ENCODE results near the gene AP2A1. TPM values are rescaled to one million over a fixed set of nuclear protein-coding genes. Genes with fewer than 3 reads are reported as not detected.
A peak's percentile ranks its signal among the peaks of the same experiment; 100 is the strongest.

The AP2A1 gene
- total RNA-seq, 1 experiment from 2014 or later = 107 TPM

GRCh38 chr19:49774969-49775368 is 8.2 kb downstream of the AP2A1 start:
- no peak for DNase-seq
- Histone ChIP-seq H3K27me3 (replicated peaks; ENCODE audit: control insufficient read depth, insufficient read depth, low read length) (no peaks in the 10 kb centered on the region), H3K9me3 (no peaks in the 10 kb centered on the region), H3K36me3 (ENCODE audit: control insufficient read depth, insufficient read depth, low read length) (no peaks in the 10 kb centered on the region), H3K4me1 (peaks cover 16% of the 10 kb centered on the region), H3K4me3 (ENCODE audit: low read depth, low read length) (no peak overlapping the region)
- no peaks in the 10 kb centered on the region for H3K27me3 Mint-ChIP-seq (ENCODE audit: insufficient read depth, unreplicated experiment)
- CTCF ChIA-PET = no interaction called here
- BruUV-seq (replicated peaks) = no TSS peak
- no peak overlapping the region for H3K27ac Mint-ChIP-seq (ENCODE audit: unreplicated experiment)
- H3K9me3 Mint-ChIP-seq (ENCODE audit: unreplicated experiment) = no peaks in the 10 kb centered on the region
- H3K4me1 Mint-ChIP-seq (ENCODE audit: low read depth, unreplicated experiment) = peaks cover 14% of the 10 kb centered on the region
- H3K36me3 Mint-ChIP-seq (ENCODE audit: insufficient read depth, unreplicated experiment) = peaks cover 34% of the 10 kb centered on the region
- no peak for TF ChIP-seq CTCF (IDR thresholded peaks at IDR 0.05; ENCODE audit: insufficient read depth in 1 of 2, low read depth in 1 of 2, low read length in 1 of 2, severe bottlenecking in 1 of 2, unreplicated experiment in 1 of 2)
- no peak overlapping the region for H3K4me3 Mint-ChIP-seq (ENCODE audit: unreplicated experiment)
- POLR2A ChIA-PET = no interaction called here
- intact Hi-C loops (cut with micrococcal nuclease; ENCODE audit: unreplicated experiment) = no loop called here

- H3K9me3 ChIP-seq = no peaks in the 10 kb centered on the region
- no peak overlapping the region for H3K4me3 ChIP-seq (ENCODE audit: low read depth, low read length)
- no peaks in the 10 kb centered on the region for H3K27me3 ChIP-seq (replicated peaks; ENCODE audit: control insufficient read depth, insufficient read depth, low read length)
- Mint-ChIP-seq H3K9me3 (ENCODE audit: unreplicated experiment) (no peaks in the 10 kb centered on the region), H3K27me3 (ENCODE audit: insufficient read depth, unreplicated experiment) (no peaks in the 10 kb centered on the region), H3K27ac (ENCODE audit: unreplicated experiment) (peak overlapping the region; percentile 53), H3K4me1 (ENCODE audit: low read depth, unreplicated experiment) (peaks cover 18% of the 10 kb centered on the region), H3K36me3 (ENCODE audit: insufficient read depth, unreplicated experiment) (peaks cover 42% of the 10 kb centered on the region), H3K4me3 (ENCODE audit: unreplicated experiment) (no peak overlapping the region)
- intact Hi-C loops (cut with micrococcal nuclease; ENCODE audit: unreplicated experiment) = no loop called here
- ChIA-PET POLR2A (no interaction called here), CTCF (no interaction called here)
- TF ChIP-seq CTCF (IDR thresholded peaks at IDR 0.05; ENCODE audit: insufficient read depth in 1 of 2, low read depth in 1 of 2, low read length in 1 of 2, severe bottlenecking in 1 of 2, unreplicated experiment in 1 of 2) = no peak
- H3K36me3 ChIP-seq (ENCODE audit: control insufficient read depth, insufficient read depth, low read length) = no peaks in the 10 kb centered on the region
- BruUV-seq (replicated peaks) = no TSS peak
- no peak for DNase-seq
- H3K4me1 ChIP-seq = peaks cover 16% of the 10 kb centered on the region
Observed at GRCh38 chr19:49775742-49776370, 9.1 kb downstream of the AP2A1 start.

- Mint-ChIP-seq H3K9me3 (ENCODE audit: unreplicated experiment) (no peaks in the 10 kb centered on the region), H3K27me3 (ENCODE audit: insufficient read depth, unreplicated experiment) (no peaks in the 10 kb centered on the region), H3K4me3 (ENCODE audit: unreplicated experiment) (no peak overlapping the region), H3K36me3 (ENCODE audit: insufficient read depth, unreplicated experiment) (peaks cover 47% of the 10 kb centered on the region), H3K4me1 (ENCODE audit: low read depth, unreplicated experiment) (peaks cover 24% of the 10 kb centered on the region), H3K27ac (ENCODE audit: unreplicated experiment) (peak overlapping the region; percentile 53)
- intact Hi-C loops (cut with micrococcal nuclease; ENCODE audit: unreplicated experiment) = no loop called here
- no peak overlapping the region for H3K4me3 ChIP-seq (ENCODE audit: low read depth, low read length)
- ChIA-PET CTCF (no interaction called here), POLR2A (no interaction called here)
- H3K27me3 ChIP-seq (replicated peaks; ENCODE audit: control insufficient read depth, insufficient read depth, low read length) = no peaks in the 10 kb centered on the region
- peaks cover 16% of the 10 kb centered on the region for H3K4me1 ChIP-seq
- BruUV-seq (replicated peaks) = no TSS peak
- H3K9me3 ChIP-seq = no peaks in the 10 kb centered on the region
- H3K36me3 ChIP-seq (ENCODE audit: control insufficient read depth, insufficient read depth, low read length) = no peaks in the 10 kb centered on the region
- TF ChIP-seq CTCF (IDR thresholded peaks at IDR 0.05; ENCODE audit: insufficient read depth in 1 of 2, low read depth in 1 of 2, low read length in 1 of 2, severe bottlenecking in 1 of 2, unreplicated experiment in 1 of 2) = no peak
- DNase-seq = no peak
Observed at GRCh38 chr19:49776371-49776764, 9.6 kb downstream of the AP2A1 start.
